MCF 10A (cell line): ENCODE measurements around the gene CERS1. TPM values are rescaled to one million over a fixed set of nuclear protein-coding genes. Genes with fewer than 3 reads are reported as not detected.

Source experiments
- BruUV-seq: library from RNA; stranded (reverse); fragments of 400-500 nt; replicated peaks from 2 replicates; lab custom pipeline; 2021; lab: Mats Ljungman, UMichigan
- CTCF ChIA-PET: fragments of 300-600 bp; sonication (Branson Sonifier 250); formaldehyde crosslinking; extraction: SDS; loops from one replicate; lab custom pipeline; 2021; ENCODE audit warnings: antibody characterized with exemption, inconsistent platforms; lab: Yijun Ruan, JAX
- POLR2A ChIA-PET: fragments of 300-600, 350-650 bp; sonication (Branson Sonifier 250); formaldehyde crosslinking; extraction: SDS; loops from one replicate; lab custom pipeline; 2020; ENCODE audit warnings: antibody characterized with exemption, inconsistent platforms; lab: Yijun Ruan, JAX
- DNase-seq: peaks from one replicate; pipeline ENCODE4 v3.0.0-alpha.2; 2018; ENCODE audit not compliant: unreplicated experiment
- H3K27ac Mint-ChIP-seq: one replicate; pipeline ENCODE4 v1.8.0; 2022; ENCODE audit warnings: mild to moderate bottlenecking, low read depth, mixed read lengths; ENCODE audit not compliant: unreplicated experiment
- H3K27me3 Mint-ChIP-seq: one replicate; pipeline ENCODE4 v1.8.0; 2022; ENCODE audit warnings: mixed read lengths; ENCODE audit not compliant: insufficient read depth, unreplicated experiment
- H3K36me3 Mint-ChIP-seq: one replicate; pipeline ENCODE4 v1.8.0; 2022; ENCODE audit warnings: mild to moderate bottlenecking, moderate library complexity, mixed read lengths; ENCODE audit not compliant: insufficient read depth, unreplicated experiment
- H3K4me1 Mint-ChIP-seq: one replicate; pipeline ENCODE4 v1.8.0; 2022; ENCODE audit warnings: mixed read lengths; ENCODE audit not compliant: insufficient read depth, unreplicated experiment
- H3K4me3 Mint-ChIP-seq: one replicate; pipeline ENCODE4 v1.8.0; 2022; ENCODE audit warnings: mild to moderate bottlenecking, moderate library complexity, mixed read lengths; ENCODE audit not compliant: unreplicated experiment
- H3K9me3 Mint-ChIP-seq: one replicate; pipeline ENCODE4 v1.8.0; 2022; ENCODE audit warnings: mixed read lengths; ENCODE audit not compliant: unreplicated experiment
- intact Hi-C: fragments of 100-400 bp; cut with micrococcal nuclease; formaldehyde crosslinking; loops from 2 replicates; pipeline ENCODE4 v1.14.1; 2022
- total RNA-seq: library from RNA; stranded (reverse); gene quantifications from 2 replicates; pipeline ENCODE4 v1.2.3, GENCODE V29; 2022
- TF ChIP-seq, protein P1 (sequence below): fragments of 200-600 bp; IDR thresholded peaks from one replicate; pipeline ENCODE4 v1.8.0; 2022; ENCODE audit warnings: antibody characterized with exemption, mild to moderate bottlenecking; ENCODE audit not compliant: unreplicated experiment

Gene CERS1
- total RNA-seq, 1 experiment from 2014 or later, result not detected

DNA sequence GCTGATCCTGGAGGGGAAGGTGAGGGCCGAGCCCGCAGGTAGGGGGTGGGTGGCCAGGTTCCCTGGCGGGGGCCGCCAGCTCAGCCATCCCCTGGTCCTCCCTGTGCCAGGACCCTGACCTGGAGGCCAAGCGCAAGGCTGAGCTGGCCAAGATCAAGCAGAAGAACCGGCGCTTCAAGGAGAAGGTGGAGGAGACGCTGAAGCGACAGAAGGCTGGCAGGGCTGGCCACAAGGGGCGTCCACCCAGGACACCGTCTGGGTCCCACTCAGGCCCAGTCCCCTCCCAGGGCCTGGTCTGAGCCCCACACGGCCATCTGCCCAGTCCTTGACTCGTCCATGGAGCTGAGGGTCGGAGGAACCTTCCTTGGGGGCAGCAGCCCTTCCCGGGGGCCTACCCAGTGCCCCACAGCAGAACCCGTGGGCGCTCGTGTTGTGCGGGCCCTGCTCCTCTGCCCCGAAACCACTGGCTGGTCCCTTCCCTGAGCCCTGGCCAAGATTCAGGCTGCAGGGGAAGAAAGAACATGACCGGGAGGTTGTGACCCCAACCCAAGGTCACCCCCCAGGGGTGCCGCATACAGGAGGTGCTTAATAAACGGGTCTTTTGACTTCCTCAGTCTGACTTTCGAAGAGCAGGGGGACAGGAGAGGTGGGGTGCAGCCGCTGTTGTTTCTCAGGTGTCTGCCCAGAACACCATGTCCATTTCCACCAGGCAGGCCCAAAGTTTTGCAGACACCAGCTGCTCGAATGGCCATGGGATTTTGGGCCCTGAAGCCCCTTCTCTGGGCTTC lies 32.3 kb upstream of the CERS1 start:
- POLR2A ChIA-PET, result interaction anchor here (1.1 to 3.4 kb wide), 4 partner anchors 9 to 167 kb away, joined by 3 to 20 read pairs (median 5); partner anchors contain the start of genes COPE and DDX49

GRCh38 chr19:18924684-18925213 lies 28.8 kb upstream of the CERS1 start:
- Mint-ChIP-seq H3K4me3 (no peak overlapping the region), H3K4me1 (peaks cover 6% of the 10 kb centered on the region), H3K36me3 (peaks cover 78% of the 10 kb centered on the region), H3K27ac (no peak overlapping the region), H3K9me3 (no peaks in the 10 kb centered on the region), H3K27me3 (no peaks in the 10 kb centered on the region)
- POLR2A ChIA-PET, result no interaction called here
- no TSS peak for BruUV-seq
- CTCF ChIA-PET, result no interaction called here
- TF ChIP-seq, protein P1, sequence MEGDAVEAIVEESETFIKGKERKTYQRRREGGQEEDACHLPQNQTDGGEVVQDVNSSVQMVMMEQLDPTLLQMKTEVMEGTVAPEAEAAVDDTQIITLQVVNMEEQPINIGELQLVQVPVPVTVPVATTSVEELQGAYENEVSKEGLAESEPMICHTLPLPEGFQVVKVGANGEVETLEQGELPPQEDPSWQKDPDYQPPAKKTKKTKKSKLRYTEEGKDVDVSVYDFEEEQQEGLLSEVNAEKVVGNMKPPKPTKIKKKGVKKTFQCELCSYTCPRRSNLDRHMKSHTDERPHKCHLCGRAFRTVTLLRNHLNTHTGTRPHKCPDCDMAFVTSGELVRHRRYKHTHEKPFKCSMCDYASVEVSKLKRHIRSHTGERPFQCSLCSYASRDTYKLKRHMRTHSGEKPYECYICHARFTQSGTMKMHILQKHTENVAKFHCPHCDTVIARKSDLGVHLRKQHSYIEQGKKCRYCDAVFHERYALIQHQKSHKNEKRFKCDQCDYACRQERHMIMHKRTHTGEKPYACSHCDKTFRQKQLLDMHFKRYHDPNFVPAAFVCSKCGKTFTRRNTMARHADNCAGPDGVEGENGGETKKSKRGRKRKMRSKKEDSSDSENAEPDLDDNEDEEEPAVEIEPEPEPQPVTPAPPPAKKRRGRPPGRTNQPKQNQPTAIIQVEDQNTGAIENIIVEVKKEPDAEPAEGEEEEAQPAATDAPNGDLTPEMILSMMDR, result no peak
- intact Hi-C loops, result no loop called here
- DNase-seq, result no peak

More for the DNA sequence above, 32.3 kb upstream of the CERS1 start:
- TSS peak; percentile 80 for BruUV-seq
- TF ChIP-seq, protein P1, result no peak
- Mint-ChIP-seq H3K27me3 (no peaks in the 10 kb centered on the region), H3K36me3 (peaks cover 87% of the 10 kb centered on the region), H3K4me1 (no peaks in the 10 kb centered on the region), H3K4me3 (no peak overlapping the region), H3K27ac (no peak overlapping the region), H3K9me3 (no peaks in the 10 kb centered on the region)
- intact Hi-C loops, result no loop called here
- CTCF ChIA-PET, result interaction anchor here (0.5 to 2.4 kb wide), 3 partner anchors 9 to 59 kb away, joined by 3 to 6 read pairs (median 3); partner anchors contain the start of genes COPE and DDX49
- DNase-seq, result no peak

- peaks cover 7% of the 10 kb centered on the region for H3K4me1 Mint-ChIP-seq
- H3K27me3 Mint-ChIP-seq, result no peaks in the 10 kb centered on the region
- ChIA-PET POLR2A (interaction anchor here (2.1 kb wide), 1 partner anchor 17 kb away, joined by 6 read pairs; no protein-coding TSS in a partner anchor), CTCF (interaction anchor here (0.8 kb wide), 1 partner anchor 472 kb away, joined by 4 read pairs; no protein-coding TSS in a partner anchor)
- H3K36me3 Mint-ChIP-seq, result peaks cover 71% of the 10 kb centered on the region
- TF ChIP-seq, protein P1, result no peak
- no peaks in the 10 kb centered on the region for H3K9me3 Mint-ChIP-seq
- H3K4me3 Mint-ChIP-seq, result no peak overlapping the region
- no TSS peak for BruUV-seq
- DNase-seq, result no peak
- intact Hi-C loops, result no loop called here
- no peak overlapping the region for H3K27ac Mint-ChIP-seq
Measured at GRCh38 chr19:18922228-18922985, 26.4 kb upstream of the CERS1 start.
